Lower leg skin (tissue), 4 donors: ENCODE results near the gene ZNF280D. TPM values are rescaled to one million over a fixed set of nuclear protein-coding genes. Genes with fewer than 3 reads are reported as not detected.

Experiments used
- DNase-seq, 2 donors: peaks; one replicate each; pipeline ENCODE4 v3.0.0-alpha.2; 2019; ENCODE audit warnings: low spot score in 2 of 2
- H3K4me3 ChIP-seq: fragments of 200-600 bp; sonication (generic); 2 replicates; pipeline ENCODE4 v1.5.1; 2017; ENCODE audit warnings: mild to moderate bottlenecking, low read depth; ENCODE audit not compliant: poor library complexity, severe bottlenecking
- POLR2A ChIP-seq, 2 donors: fragments of 450-650 bp; IDR thresholded peaks; one replicate each; pipeline ENCODE4 v1.6.1; 2016 to 2017; ENCODE audit warnings: antibody characterized with exemption in 2 of 2, mild to moderate bottlenecking in 1 of 2, moderate library complexity in 1 of 2
- WGBS, 2 donors: methylation state at CpG; one replicate each; pipeline ENCODE4 v1.1.5; 2018; 5-methylcytosine and 5-hydroxymethylcytosine counted together
- intact Hi-C: fragments of 100-400 bp; cut with DNase I; formaldehyde crosslinking; loops from one replicate; pipeline ENCODE4 v1.15.0; 2023; ENCODE audit warnings: low total_unique reads
- total RNA-seq, 4 donors: library from RNA; depleted of rRNA; stranded (reverse); fragments of >200 nt; gene quantifications; one replicate each; pipeline ENCODE4 v1.1.0, GENCODE V29; 2016
- TF ChIP-seq, protein P1 (sequence below), 3 donors: fragments of 450-650 bp; IDR thresholded peaks; one replicate each; pipeline ENCODE4 v1.5.1; 2016; ENCODE audit warnings: antibody characterized with exemption in 3 of 3, mild to moderate bottlenecking in 3 of 3, moderate library complexity in 2 of 3

Gene ZNF280D
- total RNA-seq, 4 donors from 2014 or later, result 22.8 to 30.8 (median 25.9) TPM

GRCh38 chr15:56679225-56679624 lies 54.1 kb downstream of the ZNF280D start:
- H3K4me3 ChIP-seq, result no peak overlapping the region
- TF ChIP-seq, protein P1, sequence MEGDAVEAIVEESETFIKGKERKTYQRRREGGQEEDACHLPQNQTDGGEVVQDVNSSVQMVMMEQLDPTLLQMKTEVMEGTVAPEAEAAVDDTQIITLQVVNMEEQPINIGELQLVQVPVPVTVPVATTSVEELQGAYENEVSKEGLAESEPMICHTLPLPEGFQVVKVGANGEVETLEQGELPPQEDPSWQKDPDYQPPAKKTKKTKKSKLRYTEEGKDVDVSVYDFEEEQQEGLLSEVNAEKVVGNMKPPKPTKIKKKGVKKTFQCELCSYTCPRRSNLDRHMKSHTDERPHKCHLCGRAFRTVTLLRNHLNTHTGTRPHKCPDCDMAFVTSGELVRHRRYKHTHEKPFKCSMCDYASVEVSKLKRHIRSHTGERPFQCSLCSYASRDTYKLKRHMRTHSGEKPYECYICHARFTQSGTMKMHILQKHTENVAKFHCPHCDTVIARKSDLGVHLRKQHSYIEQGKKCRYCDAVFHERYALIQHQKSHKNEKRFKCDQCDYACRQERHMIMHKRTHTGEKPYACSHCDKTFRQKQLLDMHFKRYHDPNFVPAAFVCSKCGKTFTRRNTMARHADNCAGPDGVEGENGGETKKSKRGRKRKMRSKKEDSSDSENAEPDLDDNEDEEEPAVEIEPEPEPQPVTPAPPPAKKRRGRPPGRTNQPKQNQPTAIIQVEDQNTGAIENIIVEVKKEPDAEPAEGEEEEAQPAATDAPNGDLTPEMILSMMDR (IDR thresholded peaks at IDR 0.05), result no peak
- TF ChIP-seq POLR2A (IDR thresholded peaks at IDR 0.05), result no peak
- intact Hi-C loops, result no loop called here
- no peak for DNase-seq

DNA sequence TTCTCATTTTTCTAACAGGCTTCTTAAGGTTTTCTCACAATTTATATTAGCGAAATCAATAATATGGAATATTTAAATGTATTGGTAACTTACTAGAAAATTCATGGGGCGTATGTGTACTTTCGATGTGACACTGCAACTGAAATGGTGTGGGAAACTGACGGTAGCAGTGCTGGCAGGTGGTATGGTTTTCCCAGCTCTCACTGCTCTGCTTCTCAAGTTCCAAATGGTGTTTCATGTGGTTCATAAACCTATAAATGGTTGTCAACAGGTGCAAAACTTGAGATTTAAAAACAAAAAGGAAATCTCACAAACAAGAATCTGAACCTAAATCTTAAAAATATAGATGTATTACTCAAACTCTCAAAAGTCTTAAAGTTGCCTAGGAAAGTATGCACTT lies 54.7 kb downstream of the ZNF280D start:
- intact Hi-C loops, result no loop called here
- no peak for DNase-seq
- H3K4me3 ChIP-seq, result no peak overlapping the region
- 95 to 96% methylated on average over 4 of the region's 4 CpGs for WGBS, 2 donors
- TF ChIP-seq, protein P1 (IDR thresholded peaks at IDR 0.05), result no peak
- TF ChIP-seq POLR2A (IDR thresholded peaks at IDR 0.05), result no peak

- no peak for DNase-seq
- 97 to 98% methylated on average over 1 of the region's 1 CpG for WGBS, 2 donors
- no peak for TF ChIP-seq POLR2A (IDR thresholded peaks at IDR 0.05)
- TF ChIP-seq, protein P1 (IDR thresholded peaks at IDR 0.05), result no peak
- no peak overlapping the region for H3K4me3 ChIP-seq
- intact Hi-C loops, result no loop called here
Measured at GRCh38 chr15:56677271-56677670, 56.0 kb downstream of the ZNF280D start.

- H3K4me3 ChIP-seq, result no peak overlapping the region
- intact Hi-C loops, result no loop called here
- TF ChIP-seq, protein P1 (IDR thresholded peaks at IDR 0.05), result no peak
- TF ChIP-seq POLR2A (IDR thresholded peaks at IDR 0.05), result no peak
- 85% methylated on average over 1 of the region's 1 CpG for WGBS, 2 donors
- DNase-seq, result no peak
Measured at GRCh38 chr15:56675930-56676329, 57.4 kb downstream of the ZNF280D start.

DNA sequence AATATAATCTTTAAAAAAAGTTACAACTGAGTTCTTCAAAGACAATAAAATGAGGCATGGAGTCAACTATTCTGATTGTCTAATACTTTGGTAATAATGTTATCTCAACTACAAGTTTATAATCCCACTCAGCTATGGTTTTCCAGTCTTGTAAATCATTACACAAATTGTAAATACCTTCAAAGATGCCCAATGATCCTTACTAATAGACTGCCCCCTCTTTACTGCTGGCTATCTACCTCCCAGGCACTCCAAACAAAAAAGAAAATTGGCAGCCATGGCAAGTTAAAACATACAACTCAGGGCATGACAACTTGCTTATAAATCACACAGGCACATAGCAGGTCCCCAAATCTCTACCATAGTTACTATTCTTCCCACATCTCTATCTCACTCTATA lies 58.5 kb downstream of the ZNF280D start:
- no peak for DNase-seq
- no peak overlapping the region for H3K4me3 ChIP-seq
- intact Hi-C loops, result no loop called here
- no peak for TF ChIP-seq POLR2A (IDR thresholded peaks at IDR 0.05)
- TF ChIP-seq, protein P1 (IDR thresholded peaks at IDR 0.05), result no peak

- intact Hi-C loops, result no loop called here
- TF ChIP-seq POLR2A (IDR thresholded peaks at IDR 0.05), result no peak
- TF ChIP-seq, protein P1 (IDR thresholded peaks at IDR 0.05), result no peak
- H3K4me3 ChIP-seq, result no peak overlapping the region
- DNase-seq, result no peak
Measured at GRCh38 chr15:56672721-56673120, 60.6 kb downstream of the ZNF280D start.
